Mesenchymal stem cell (in vitro differentiated cells and primary cell): ENCODE results near the gene KDM4C.

ENCODE experiments used
- DNase-seq: peaks from one replicate; pipeline ENCODE4 v3.0.0-alpha.2; 2013
- H2AFZ ChIP-seq: one replicate; pipeline ENCODE4 v1.6.1; 2013; ENCODE audit warnings: low read depth, mild to moderate bottlenecking, control low read depth, inconsistent platforms, low read length, moderate library complexity
- H2AK5ac ChIP-seq: 2 replicates; pipeline ENCODE4 v1.6.1; 2013; ENCODE audit warnings: low read length, moderate library complexity, mild to moderate bottlenecking, inconsistent platforms; ENCODE audit not compliant: severe bottlenecking
- H2BK120ac ChIP-seq: one replicate; pipeline ENCODE4 v1.6.1; 2013; ENCODE audit warnings: low read depth, mild to moderate bottlenecking, inconsistent platforms, low read length, moderate library complexity
- H2BK12ac ChIP-seq, 2 experiments: one replicate each; pipeline ENCODE4 v1.6.1; 2013; ENCODE audit warnings: inconsistent platforms in 2 of 2, low read length in 2 of 2, mild to moderate bottlenecking in 2 of 2, moderate library complexity in 2 of 2, control low read depth in 1 of 2
- H2BK15ac ChIP-seq: one replicate; pipeline ENCODE4 v1.6.1; 2013; ENCODE audit warnings: mild to moderate bottlenecking, low read depth, inconsistent platforms; ENCODE audit not compliant: poor library complexity, severe bottlenecking
- H2BK5ac ChIP-seq: 2 replicates; pipeline ENCODE4 v1.6.1; 2013; ENCODE audit warnings: low read depth, mild to moderate bottlenecking, low read length, control low read depth, inconsistent platforms; ENCODE audit not compliant: poor library complexity, severe bottlenecking
- H3K14ac ChIP-seq, 2 experiments: one replicate each; pipeline ENCODE4 v1.6.1; 2013; ENCODE audit warnings: inconsistent platforms in 2 of 2, low read length in 2 of 2, control low read depth in 1 of 2, mild to moderate bottlenecking in 1 of 2, moderate library complexity in 1 of 2
- H3K18ac ChIP-seq, 2 experiments: one replicate each; pipeline ENCODE4 v1.6.1; 2013; ENCODE audit warnings: inconsistent platforms in 2 of 2, low read length in 2 of 2, control low read depth in 1 of 2, low read depth in 1 of 2, mild to moderate bottlenecking in 1 of 2
- H3K23ac ChIP-seq, 2 experiments: one replicate each; pipeline ENCODE4 v1.6.1; 2013; ENCODE audit warnings: inconsistent platforms in 2 of 2, low read length in 2 of 2, mild to moderate bottlenecking in 2 of 2, moderate library complexity in 2 of 2, control low read depth in 1 of 2
- H3K27ac ChIP-seq: 2 replicates; pipeline ENCODE4 v1.5.1; 2013; ENCODE audit warnings: mild to moderate bottlenecking, moderate library complexity, low read length, control low read depth, inconsistent platforms; ENCODE audit not compliant: poor library complexity, severe bottlenecking
- H3K27me3 ChIP-seq, 2 experiments: 2 replicates each; pipeline versions ENCODE4 v1.6.1 to v1.7.0; 2013; ENCODE audit warnings: low read length in 2 of 2, mild to moderate bottlenecking in 2 of 2, moderate library complexity in 2 of 2, control low read depth in 1 of 2, inconsistent platforms in 1 of 2; ENCODE audit not compliant: control insufficient read depth in 1 of 2, insufficient read depth in 1 of 2
- H3K36me3 ChIP-seq, 2 experiments: 2 replicates each; pipeline versions ENCODE4 v1.6.1 to v1.7.0; 2013; ENCODE audit warnings: low read length in 2 of 2, control low read depth in 1 of 2, inconsistent platforms in 1 of 2, low read depth in 1 of 2, mild to moderate bottlenecking in 1 of 2; ENCODE audit not compliant: insufficient read depth in 2 of 2, control insufficient read depth in 1 of 2
- H3K4ac ChIP-seq, 2 experiments: one replicate each; pipeline ENCODE4 v1.6.1; 2013; ENCODE audit warnings: inconsistent platforms in 2 of 2, low read length in 2 of 2, mild to moderate bottlenecking in 2 of 2, moderate library complexity in 2 of 2, control low read depth in 1 of 2, low read depth in 1 of 2
- H3K4me1 ChIP-seq: 2 replicates; pipeline ENCODE4 v1.6.1; 2013; ENCODE audit warnings: low read depth, low read length, control low read depth; ENCODE audit not compliant: control insufficient read depth, insufficient read depth
- H3K4me2 ChIP-seq: 2 replicates; pipeline ENCODE4 v1.6.1; 2013; ENCODE audit warnings: low read length, mild to moderate bottlenecking, inconsistent platforms; ENCODE audit not compliant: poor library complexity, severe bottlenecking
- H3K4me3 ChIP-seq, 2 experiments: 2 replicates each; pipeline versions ENCODE4 v1.5.1 to v1.7.0; 2013; ENCODE audit warnings: low read length in 2 of 2, mild to moderate bottlenecking in 2 of 2, control low read depth in 1 of 2, low read depth in 1 of 2; ENCODE audit not compliant: insufficient read depth in 1 of 2
- H3K79me1 ChIP-seq: replicated peaks from 2 replicates; pipeline ENCODE4 v1.6.1; 2013; ENCODE audit warnings: mild to moderate bottlenecking, control low read depth, low read length, inconsistent platforms; ENCODE audit not compliant: poor library complexity, severe bottlenecking
- H3K9ac ChIP-seq: 2 replicates; pipeline ENCODE4 v1.7.0; 2013; ENCODE audit warnings: mild to moderate bottlenecking, low read length, moderate library complexity
- H3K9me3 ChIP-seq: 2 replicates; pipeline ENCODE4 v1.7.0; 2013; ENCODE audit warnings: mild to moderate bottlenecking, low read length; ENCODE audit not compliant: control insufficient read depth
- H4K8ac ChIP-seq: one replicate; pipeline ENCODE4 v1.6.1; 2013; ENCODE audit warnings: inconsistent platforms, mild to moderate bottlenecking, low read length, moderate library complexity
- H4K91ac ChIP-seq: one replicate; pipeline ENCODE4 v1.6.1; 2013; ENCODE audit warnings: mild to moderate bottlenecking, low read length, inconsistent platforms
- WGBS: methylation state at CpG from one replicate; pipeline ENCODE4 v1.1.7; 2013; ENCODE audit warnings: mixed read lengths; 5-methylcytosine and 5-hydroxymethylcytosine counted together

Gene KDM4C

DNA sequence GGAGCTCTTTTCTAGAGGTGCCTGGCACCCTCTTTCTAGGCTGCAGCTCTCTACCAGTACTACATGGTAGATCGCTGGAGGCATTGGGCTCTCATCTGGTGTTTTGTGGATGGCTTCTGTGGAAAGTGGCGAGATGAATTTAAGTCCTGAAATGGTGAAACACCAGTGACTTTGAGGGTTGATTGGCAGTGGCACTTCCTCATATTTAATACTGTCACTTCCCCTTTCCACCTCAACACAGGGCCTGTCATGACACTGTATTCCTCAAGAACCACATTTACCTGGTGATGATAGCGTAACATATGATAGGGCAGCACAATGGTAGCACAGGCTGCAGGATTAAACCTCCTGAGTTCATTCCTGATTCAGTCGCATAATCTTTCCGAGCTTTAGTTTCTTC, 132.1 kb downstream of the KDM4C start:
- no peak overlapping the region for H2BK12ac ChIP-seq
- H2BK5ac ChIP-seq, result no peak overlapping the region
- H3K4me2 ChIP-seq, result no peak overlapping the region
- H3K27me3 ChIP-seq, result no peaks in the 10 kb centered on the region
- H2AFZ ChIP-seq, result no peak overlapping the region
- no peak overlapping the region for H4K91ac ChIP-seq
- H3K9ac ChIP-seq, result no peak overlapping the region
- H3K79me1 ChIP-seq, result peaks cover 2% of the 10 kb centered on the region
- no peaks in the 10 kb centered on the region for H3K4me1 ChIP-seq
- H2BK120ac ChIP-seq, result no peak overlapping the region
- 100% methylated on average over 3 of the region's 5 CpGs for WGBS
- H3K4ac ChIP-seq, result no peak overlapping the region
- no peak overlapping the region for H3K4me3 ChIP-seq
- no peak overlapping the region for H3K27ac ChIP-seq
- H3K14ac ChIP-seq, result no peak overlapping the region
- DNase-seq, result no peak
- H2AK5ac ChIP-seq, result no peak overlapping the region
- H3K18ac ChIP-seq, result no peak overlapping the region
- no peak overlapping the region for H4K8ac ChIP-seq
- H3K9me3 ChIP-seq, result no peaks in the 10 kb centered on the region
- peaks cover 11 to 40% of the 10 kb centered on the region in 2 experiments for H3K36me3 ChIP-seq
- no peak overlapping the region for H3K23ac ChIP-seq
- H2BK15ac ChIP-seq, result no peak overlapping the region

DNA sequence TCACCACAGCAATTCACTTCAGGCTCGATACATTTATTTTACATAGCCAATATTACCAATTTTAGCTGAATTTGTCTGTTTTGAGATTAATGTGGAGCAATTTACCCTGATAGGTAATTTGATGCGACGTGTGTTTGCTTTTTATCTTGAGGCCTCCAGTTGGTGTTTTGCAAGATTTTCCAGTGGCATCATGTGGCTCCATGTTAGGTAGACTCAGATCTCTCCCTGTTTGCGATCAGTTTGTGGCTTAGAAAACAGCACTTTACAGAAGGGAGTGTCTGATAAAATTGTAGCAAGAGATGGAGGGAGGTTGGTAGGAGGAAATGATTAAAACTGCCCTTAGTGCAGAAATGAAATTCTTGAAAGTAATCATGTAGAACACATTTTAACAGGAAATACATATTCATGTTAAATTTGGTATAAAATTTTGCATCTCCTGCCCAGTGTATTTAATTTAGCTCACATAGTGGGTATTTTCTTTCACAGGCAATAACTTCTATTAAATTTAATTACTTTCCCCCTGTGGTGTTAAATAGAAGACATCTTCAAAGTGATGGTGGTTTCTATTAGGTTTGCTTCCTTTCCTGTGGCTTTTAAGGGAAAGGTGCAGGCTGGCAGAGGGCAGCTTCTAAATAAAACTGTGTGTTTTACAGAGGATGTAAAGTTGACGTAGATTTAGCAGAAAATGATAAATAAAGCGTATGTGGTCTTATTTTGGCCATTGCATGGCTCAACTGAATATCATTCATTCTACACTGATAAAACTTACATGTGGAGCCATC, 135.8 kb downstream of the KDM4C start:
- no peak overlapping the region for H4K91ac ChIP-seq
- H3K9ac ChIP-seq, result no peak overlapping the region
- peaks cover 5% of the 10 kb centered on the region for H3K79me1 ChIP-seq
- H4K8ac ChIP-seq, result no peak overlapping the region
- H2AK5ac ChIP-seq, result no peak overlapping the region
- H3K27me3 ChIP-seq, result no peaks in the 10 kb centered on the region
- H3K4ac ChIP-seq, result no peak overlapping the region
- peaks cover 6 to 41% of the 10 kb centered on the region in 2 experiments for H3K36me3 ChIP-seq
- no peak overlapping the region for H2AFZ ChIP-seq
- no peaks in the 10 kb centered on the region for H3K9me3 ChIP-seq
- no peak overlapping the region for H3K4me3 ChIP-seq
- no peak overlapping the region for H3K23ac ChIP-seq
- H3K4me1 ChIP-seq, result no peaks in the 10 kb centered on the region
- H2BK120ac ChIP-seq, result no peak overlapping the region
- no peak overlapping the region for H3K18ac ChIP-seq
- 100% methylated on average over 4 of the region's 6 CpGs for WGBS
- no peak overlapping the region for H3K27ac ChIP-seq
- H3K14ac ChIP-seq, result no peak overlapping the region
- no peak overlapping the region for H2BK15ac ChIP-seq
- H2BK5ac ChIP-seq, result no peak overlapping the region
- no peak overlapping the region for H3K4me2 ChIP-seq
- no peak for DNase-seq
- H2BK12ac ChIP-seq, result no peak overlapping the region

DNA sequence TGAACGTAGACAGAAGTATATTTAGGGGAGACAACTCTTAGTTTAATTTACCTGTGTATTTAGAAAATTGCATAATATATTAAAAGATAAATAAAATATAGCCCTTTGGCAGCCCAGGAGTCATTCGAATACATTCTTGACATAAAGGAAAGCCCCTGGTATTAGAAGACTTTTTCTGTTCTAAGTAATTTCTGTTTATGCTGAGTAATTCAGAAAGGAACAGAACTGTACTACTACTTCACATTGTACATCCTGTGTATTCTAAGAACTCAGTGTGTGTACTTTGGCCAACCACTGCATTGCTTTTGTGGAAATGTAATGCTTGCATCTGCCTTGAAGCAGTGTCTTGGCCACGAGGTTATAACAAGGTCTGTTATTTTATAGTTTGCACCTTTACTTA, 136.4 kb downstream of the KDM4C start:
- no peak overlapping the region for H2AFZ ChIP-seq
- no peak for DNase-seq
- WGBS, result no CpG with 5 or more reads among the region's 3 CpGs

DNA sequence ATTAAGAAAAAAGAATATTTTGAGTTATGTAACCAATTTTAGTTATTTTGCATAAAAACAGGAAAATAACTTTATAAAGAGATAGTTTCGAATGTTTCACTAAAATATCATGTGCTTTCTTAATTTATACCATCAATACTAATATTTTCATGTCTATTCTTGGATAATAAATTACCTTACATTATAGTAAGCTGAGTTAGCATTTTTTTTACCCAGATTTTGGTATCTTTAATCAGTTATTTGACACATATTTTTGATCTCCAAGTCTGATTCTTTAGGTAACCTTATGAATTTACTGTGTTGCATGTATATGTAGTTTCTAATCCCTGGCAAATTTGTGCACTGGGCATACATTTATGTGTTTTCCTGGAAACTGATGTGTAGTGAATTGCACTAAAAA, 138.0 kb downstream of the KDM4C start:
- H3K4me1 ChIP-seq, result no peaks in the 10 kb centered on the region
- H3K27ac ChIP-seq, result no peak overlapping the region
- H3K36me3 ChIP-seq, result peaks cover 0 to 27% of the 10 kb centered on the region in 2 experiments
- H2BK5ac ChIP-seq, result no peak overlapping the region
- H3K4me3 ChIP-seq, result no peak overlapping the region
- H3K18ac ChIP-seq, result no peak overlapping the region
- H3K27me3 ChIP-seq, result no peaks in the 10 kb centered on the region
- H2AK5ac ChIP-seq, result no peak overlapping the region
- peaks cover 5% of the 10 kb centered on the region for H3K79me1 ChIP-seq
- no peak overlapping the region for H3K14ac ChIP-seq
- H3K9me3 ChIP-seq, result no peaks in the 10 kb centered on the region
- no peak overlapping the region for H4K91ac ChIP-seq
- no peak overlapping the region for H2BK120ac ChIP-seq
- H3K9ac ChIP-seq, result no peak overlapping the region
- no peak overlapping the region for H4K8ac ChIP-seq
- no peak overlapping the region for H2AFZ ChIP-seq
- H2BK12ac ChIP-seq, result no peak overlapping the region
- no peak overlapping the region for H2BK15ac ChIP-seq
- no peak for DNase-seq
- no peak overlapping the region for H3K4me2 ChIP-seq
- no peak overlapping the region for H3K23ac ChIP-seq
- H3K4ac ChIP-seq, result no peak overlapping the region
- whole genome bisulfite sequencing, result no CpG with 5 or more reads among the region's 1 CpG

More for the DNA sequence above, 136.4 kb downstream of the KDM4C start:
- Histone ChIP-seq H3K23ac (no peak overlapping the region), H3K9me3 (no peaks in the 10 kb centered on the region), H3K27me3 (no peaks in the 10 kb centered on the region), H2BK15ac (no peak overlapping the region), H2BK120ac (no peak overlapping the region), H3K4ac (no peak overlapping the region), H4K91ac (no peak overlapping the region), H3K4me1 (no peaks in the 10 kb centered on the region), H3K27ac (no peak overlapping the region), H3K9ac (no peak overlapping the region), H3K79me1 (peaks cover 5% of the 10 kb centered on the region), H3K36me3 (peaks cover 6 to 41% of the 10 kb centered on the region in 2 experiments), H2AK5ac (no peak overlapping the region), H3K4me3 (no peak overlapping the region), H2BK5ac (no peak overlapping the region), H3K14ac (no peak overlapping the region), H3K4me2 (no peak overlapping the region), H3K18ac (no peak overlapping the region), H2BK12ac (no peak overlapping the region), H4K8ac (no peak overlapping the region)
